Measurements from ENCODE around the gene SPINK9. TPM values are rescaled to one million over a fixed set of nuclear protein-coding genes. Genes with fewer than 3 reads are reported as not detected.

SPINK9 gene
- total RNA-seq, 3 donors from 2014 or later: not detected

DNA sequence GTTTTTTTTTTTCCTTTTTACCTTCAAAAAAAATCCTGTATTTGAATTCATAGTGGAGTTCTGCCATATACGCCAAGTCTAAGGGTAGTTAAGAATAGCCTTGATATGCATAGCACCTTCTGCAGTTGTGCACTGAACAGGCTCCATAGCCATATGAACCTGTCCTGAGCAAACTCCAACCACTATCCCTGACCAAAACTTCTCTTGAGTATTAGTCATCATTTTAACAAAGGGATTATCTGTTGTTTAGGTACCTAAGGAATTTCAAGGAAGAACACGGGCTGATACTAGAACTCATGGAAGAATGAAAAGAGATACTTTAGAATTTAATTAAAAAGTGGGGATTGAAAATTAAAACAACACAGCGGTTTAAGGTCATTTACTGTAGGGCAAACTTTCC lies 46.5 kb downstream of the SPINK9 start:
- Mint-ChIP-seq H3K9me3 (peaks cover 7% of the 10 kb centered on the region), H3K4me3 (no peak overlapping the region), H3K4me1 (ENCODE audit: low read depth) (peaks cover 49% of the 10 kb centered on the region), H3K27me3 (ENCODE audit: low read depth) (no peaks in the 10 kb centered on the region), H3K36me3 (ENCODE audit: insufficient read depth) (peaks cover 17% of the 10 kb centered on the region)
- ATAC-seq (no peak), DNase-seq (no peak)

DNA sequence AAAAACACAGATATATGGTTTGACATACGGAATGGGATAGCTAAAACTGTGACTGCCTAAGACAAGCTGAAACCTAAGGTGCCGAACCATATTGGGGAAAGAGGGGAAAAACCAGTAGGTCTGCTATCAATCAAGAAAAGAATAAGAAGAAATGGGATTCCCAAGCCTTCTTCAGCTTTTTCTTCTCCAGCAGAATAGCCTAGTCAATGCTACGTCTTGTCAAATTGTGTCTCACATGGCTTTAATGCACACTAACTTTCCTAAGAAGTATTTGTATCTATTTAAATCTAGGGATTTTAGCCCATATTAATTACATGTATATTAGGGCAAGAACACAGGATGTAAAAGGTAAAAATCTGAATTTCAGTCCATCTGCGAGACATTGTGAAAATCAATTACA lies 47.6 kb downstream of the SPINK9 start:
- Mint-ChIP-seq H3K4me3 (peak overlapping the region; percentile 95), H3K36me3 (ENCODE audit: insufficient read depth) (peaks cover 21% of the 10 kb centered on the region), H3K4me1 (ENCODE audit: low read depth) (peaks cover 57% of the 10 kb centered on the region), H3K27me3 (ENCODE audit: low read depth) (no peaks in the 10 kb centered on the region), H3K9me3 (peaks cover 7% of the 10 kb centered on the region)
- no peak for ATAC-seq
- no peak for DNase-seq

- peak; percentile 93 for DNase-seq
- peak; percentile 95 to 98 for ATAC-seq
- Mint-ChIP-seq H3K27me3 (ENCODE audit: low read depth) (no peaks in the 10 kb centered on the region), H3K4me3 (peak within 1 kb of the TSS; percentile 95), H3K36me3 (ENCODE audit: insufficient read depth) (peaks cover 19% of the 10 kb centered on the region), H3K9me3 (peaks cover under 1% of the 10 kb centered on the region), H3K4me1 (ENCODE audit: low read depth) (peaks cover 62% of the 10 kb centered on the region)
Measured at GRCh38 chr5:148383564-148384379, 48.4 kb downstream of the SPINK9 start, which contains the start of gene FBXO38. TSS of gene FBXO38 (plus strand) at chr5:148383958. CDS start at chr5:148394777, 10,819 bp downstream.

DNA sequence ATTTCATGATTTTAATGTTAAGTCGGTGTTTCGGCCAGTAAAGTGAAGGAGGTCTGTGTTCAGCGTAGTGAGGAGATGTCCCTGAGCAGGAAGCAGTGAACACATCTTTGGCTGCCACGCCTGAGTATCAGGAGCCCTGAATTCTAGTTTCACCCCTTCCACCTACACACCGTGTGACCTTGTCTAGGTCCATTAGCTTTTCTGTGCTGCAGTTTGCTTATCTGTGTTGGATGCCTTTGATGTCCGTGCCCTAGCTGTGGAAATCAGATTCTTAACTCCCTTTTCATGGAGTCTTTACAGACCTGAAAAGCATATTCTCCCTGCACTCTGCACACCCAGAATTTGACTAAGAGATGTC lies 49.0 kb downstream of the SPINK9 start:
- H3K36me3 Mint-ChIP-seq (ENCODE audit: insufficient read depth): peaks cover 21% of the 10 kb centered on the region
- peak; percentile 24 to 26 for ATAC-seq
- H3K4me1 Mint-ChIP-seq (ENCODE audit: low read depth): peaks cover 62% of the 10 kb centered on the region
- H3K27me3 Mint-ChIP-seq (ENCODE audit: low read depth): no peaks in the 10 kb centered on the region
- peak overlapping the region; percentile 95 for H3K4me3 Mint-ChIP-seq
- no peak for DNase-seq
- no peaks in the 10 kb centered on the region for H3K9me3 Mint-ChIP-seq

- Mint-ChIP-seq H3K36me3 (ENCODE audit: insufficient read depth) (peaks cover 23% of the 10 kb centered on the region), H3K9me3 (no peaks in the 10 kb centered on the region), H3K27me3 (ENCODE audit: low read depth) (no peaks in the 10 kb centered on the region), H3K4me1 (ENCODE audit: low read depth) (peaks cover 56% of the 10 kb centered on the region), H3K4me3 (peak overlapping the region; percentile 95)
- ATAC-seq (no peak), DNase-seq (no peak)
Measured at GRCh38 chr5:148385094-148385493, 49.7 kb downstream of the SPINK9 start.

GRCh38 chr5:148386041-148386440 lies 50.7 kb downstream of the SPINK9 start:
- peaks cover 62% of the 10 kb centered on the region for H3K4me1 Mint-ChIP-seq (ENCODE audit: low read depth)
- H3K9me3 Mint-ChIP-seq: no peaks in the 10 kb centered on the region
- H3K4me3 Mint-ChIP-seq: peak overlapping the region; percentile 95
- no peak for DNase-seq
- ATAC-seq: no peak
- peaks cover 23% of the 10 kb centered on the region for H3K36me3 Mint-ChIP-seq (ENCODE audit: insufficient read depth)
- H3K27me3 Mint-ChIP-seq (ENCODE audit: low read depth): no peaks in the 10 kb centered on the region

DNA sequence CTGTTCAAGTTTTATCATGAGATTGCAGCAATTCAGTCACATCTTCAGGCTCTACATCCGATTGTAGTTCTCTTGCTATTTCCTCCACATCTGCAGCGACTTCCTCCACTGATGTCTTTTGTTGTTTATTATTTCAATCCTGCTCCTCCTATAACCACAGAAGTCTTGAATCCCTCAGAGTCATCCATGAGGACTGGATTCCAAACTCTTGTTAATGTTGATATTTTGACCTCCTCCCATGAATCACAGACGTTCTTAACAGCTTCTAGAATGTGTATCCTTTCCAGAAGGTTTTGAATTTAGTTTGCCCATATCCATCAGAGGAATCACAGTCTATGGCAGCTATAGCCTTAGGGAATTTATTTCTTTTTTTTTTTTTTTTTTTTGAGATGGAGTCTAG lies 52.0 kb downstream of the SPINK9 start:
- Mint-ChIP-seq H3K27me3 (ENCODE audit: low read depth) (no peaks in the 10 kb centered on the region), H3K4me3 (no peak overlapping the region), H3K4me1 (ENCODE audit: low read depth) (peaks cover 72% of the 10 kb centered on the region), H3K36me3 (ENCODE audit: insufficient read depth) (peaks cover 23% of the 10 kb centered on the region), H3K9me3 (no peaks in the 10 kb centered on the region)
- ATAC-seq (no peak), DNase-seq (no peak)

DNA sequence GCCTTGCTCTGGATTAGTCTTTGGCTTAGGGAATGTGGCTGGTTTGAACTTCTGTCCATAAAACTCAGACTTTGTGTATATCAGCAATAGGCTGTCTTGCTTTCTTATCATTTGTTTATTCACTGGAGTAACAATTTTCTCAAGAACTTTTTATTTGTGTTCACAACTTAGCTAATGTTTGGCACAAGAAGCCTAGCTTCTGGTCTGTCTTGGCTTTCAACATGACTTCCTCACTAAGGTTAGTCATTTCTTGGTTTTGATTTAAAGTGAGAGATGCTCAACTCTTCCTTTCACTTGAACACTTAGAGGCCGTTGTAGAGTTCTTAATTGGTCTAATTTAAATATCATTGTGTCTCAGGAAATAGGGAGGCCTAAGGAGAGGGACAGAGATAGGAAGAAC lies 53.3 kb downstream of the SPINK9 start:
- Mint-ChIP-seq H3K36me3 (ENCODE audit: insufficient read depth) (peaks cover 26% of the 10 kb centered on the region), H3K4me3 (peak overlapping the region; percentile 33), H3K27me3 (ENCODE audit: low read depth) (no peaks in the 10 kb centered on the region), H3K9me3 (no peaks in the 10 kb centered on the region), H3K4me1 (ENCODE audit: low read depth) (peaks cover 73% of the 10 kb centered on the region)
- ATAC-seq (peak; percentile 42 to 44), DNase-seq (no peak)

Other genes with a start within 250 kb of the SPINK9 start
- not detected for gene SPINK14, start 167.0 kb upstream of the SPINK9 start, total RNA-seq
- not detected for gene SPINK6, start 132.5 kb upstream of the SPINK9 start, total RNA-seq
- gene MARCOL, start 97.0 kb upstream of the SPINK9 start, total RNA-seq: not detected
- not detected for gene SPINK13, start 66.8 kb upstream of the SPINK9 start, total RNA-seq
- not detected for gene SPINK7, start 23.1 kb upstream of the SPINK9 start, total RNA-seq
- gene FBXO38, start 48.4 kb downstream of the SPINK9 start, total RNA-seq: 10 to 100 TPM; 29.8 to 31.5 (median 30.5) TPM

All from activated T-cell treated with anti-CD3 and anti-CD28 coated beads, Interleukin-2, amount 50 U/mL, for 4 hours (primary cell).